GM12892 (cell line): ENCODE data around the gene FAM187B.

ENCODE experiments used
- POLR2A ChIP-seq: IDR thresholded peaks from 2 replicates; pipeline ENCODE4 v1.6.1; 2011; ENCODE audit warnings: low read depth, low read length, control low read depth
- POLR2AphosphoS5 ChIP-seq: IDR thresholded peaks from 2 replicates; pipeline ENCODE4 v1.6.1; 2011; ENCODE audit warnings: low read depth, low read length, control low read depth
- TAF1 ChIP-seq: IDR thresholded peaks from 2 replicates; pipeline ENCODE4 v1.6.1; 2011; ENCODE audit warnings: low read depth, mild to moderate bottlenecking, control low read depth, low read length, borderline replicate concordance

- no peak for TF ChIP-seq POLR2A
- no peak for TF ChIP-seq POLR2AphosphoS5
- no peak for TF ChIP-seq TAF1
Observed at GRCh38 chr19:35184884-35185283, 43.7 kb downstream of the FAM187B start.
